Left hindlimb (tissue), 1 donor: ENCODE measurements around the gene TMUB2.
A peak's percentile ranks its signal among the peaks of the same experiment; 100 is the strongest.
"Not testable (repeated sequence)": the region's sequence is repeated elsewhere in the genome, so short reads cannot be mapped to it uniquely, and the experiment has no call there.

ENCODE experiments used
- DNase-seq: peaks from one replicate; pipeline ENCODE4 v3.0.0-alpha.2; 2018

Gene TMUB2

GRCh38 chr17:44186307-44187130 lies at the start of gene TMUB2:
Gene TMUB2 (plus strand): TSS chr17:44186972. CDS start chr17:44187709, 737 bp downstream.
- peak; percentile 99 for DNase-seq

GRCh38 chr17:44137891-44138709 lies 48.7 kb upstream of the TMUB2 start:
- DNase-seq: peak; percentile 88

GRCh38 chr17:44143921-44144320 lies 42.9 kb upstream of the TMUB2 start:
- not testable (repeated sequence) for DNase-seq

GRCh38 chr17:44144966-44145739 lies 41.6 kb upstream of the TMUB2 start:
- no peak for DNase-seq

GRCh38 chr17:44146375-44147346 lies 40.1 kb upstream of the TMUB2 start:
- no peak for DNase-seq

GRCh38 chr17:44147812-44148211 lies 39.0 kb upstream of the TMUB2 start:
- no peak for DNase-seq

GRCh38 chr17:44149066-44149465 lies 37.7 kb upstream of the TMUB2 start:
- not testable (repeated sequence) for DNase-seq

- DNase-seq: no peak
Observed at GRCh38 chr17:44149750-44150329, 36.9 kb upstream of the TMUB2 start.

GRCh38 chr17:44152875-44153274 lies 33.9 kb upstream of the TMUB2 start:
- no peak for DNase-seq

GRCh38 chr17:44155488-44155887 lies 31.3 kb upstream of the TMUB2 start:
- no peak for DNase-seq

GRCh38 chr17:44159519-44160210 lies 27.1 kb upstream of the TMUB2 start:
- DNase-seq: no peak

- DNase-seq: no peak
Observed at GRCh38 chr17:44164476-44164875, 22.3 kb upstream of the TMUB2 start.

GRCh38 chr17:44167181-44167861 lies 19.5 kb upstream of the TMUB2 start:
- no peak for DNase-seq

- no peak for DNase-seq
Observed at GRCh38 chr17:44170135-44170498, 16.7 kb upstream of the TMUB2 start.

GRCh38 chr17:44170499-44171201 lies 16.1 kb upstream of the TMUB2 start, which contains the start of gene ASB16:
Gene ASB16 (plus strand): TSS chr17:44170704. CDS start chr17:44170790, 86 bp downstream.
- DNase-seq: no peak

- no peak for DNase-seq
Observed at GRCh38 chr17:44171931-44172455, 14.8 kb upstream of the TMUB2 start.

- DNase-seq: no peak
Observed at GRCh38 chr17:44174427-44174826, 12.3 kb upstream of the TMUB2 start.

- no peak for DNase-seq
Observed at GRCh38 chr17:44176257-44176656, 10.5 kb upstream of the TMUB2 start.
